Peyer's patch (tissue), 4 donors: ENCODE results near the gene PTX4. TPM values are rescaled to one million over a fixed set of nuclear protein-coding genes. Genes with fewer than 3 reads are reported as not detected.

Source experiments
- DNase-seq, 3 donors: peaks; one replicate each; pipeline ENCODE4 v3.0.0-alpha.2; 2017 to 2019
- H3K27ac ChIP-seq, 4 donors: fragments of 200-600 bp; sonication (generic); one replicate each; pipeline ENCODE4 v1.5.1; 2016 to 2019
- H3K27me3 ChIP-seq, 2 donors: fragments of 200-600 bp; sonication (generic); one replicate each; pipeline ENCODE4 v1.5.1; 2019
- H3K36me3 ChIP-seq, 3 donors: fragments of 200-600 bp; sonication (generic); one replicate each; pipeline ENCODE4 v1.5.1; 2016 to 2019
- H3K4me1 ChIP-seq, 4 donors: fragments of 200-600 bp; sonication (generic); one replicate each; pipeline ENCODE4 v1.5.1; 2016 to 2019
- H3K4me3 ChIP-seq, 4 donors: fragments of 200-600 bp; sonication (generic); 1 replicate in 3 of 4; 2 replicates in 1 of 4; pipeline ENCODE4 v1.5.1; 2016 to 2019; ENCODE audit warnings: mild to moderate bottlenecking in 1 of 4
- H3K9me3 ChIP-seq, 4 donors: fragments of 200-600 bp; sonication (generic); one replicate each; pipeline ENCODE4 v1.5.1; 2016 to 2019; ENCODE audit warnings: mild to moderate bottlenecking in 1 of 4
- POLR2A ChIP-seq, 2 donors: fragments of 450-650 bp; IDR thresholded peaks; one replicate each; pipeline ENCODE4 v1.5.1; 2017; ENCODE audit warnings: antibody characterized with exemption in 2 of 2, mild to moderate bottlenecking in 2 of 2, moderate library complexity in 2 of 2
- total RNA-seq, 4 donors: library from RNA; depleted of rRNA; stranded (reverse); fragments of >200 nt; gene quantifications; one replicate each; pipeline ENCODE4 v1.1.0, GENCODE V29; 2016
- TF ChIP-seq, protein P1 (sequence below), 6 experiments: fragments of 450-650 bp in 4 of 6; fragments of 200-600 bp in 2 of 6; sonication (generic) in 1 of 6; IDR thresholded peaks; one replicate each; pipeline ENCODE4 v1.5.1; 2017 to 2019; ENCODE audit warnings: antibody characterized with exemption in 6 of 6, mild to moderate bottlenecking in 3 of 6, moderate library complexity in 1 of 6

PTX4 gene
- total RNA-seq, 4 donors from 2014 or later = not detected

DNA sequence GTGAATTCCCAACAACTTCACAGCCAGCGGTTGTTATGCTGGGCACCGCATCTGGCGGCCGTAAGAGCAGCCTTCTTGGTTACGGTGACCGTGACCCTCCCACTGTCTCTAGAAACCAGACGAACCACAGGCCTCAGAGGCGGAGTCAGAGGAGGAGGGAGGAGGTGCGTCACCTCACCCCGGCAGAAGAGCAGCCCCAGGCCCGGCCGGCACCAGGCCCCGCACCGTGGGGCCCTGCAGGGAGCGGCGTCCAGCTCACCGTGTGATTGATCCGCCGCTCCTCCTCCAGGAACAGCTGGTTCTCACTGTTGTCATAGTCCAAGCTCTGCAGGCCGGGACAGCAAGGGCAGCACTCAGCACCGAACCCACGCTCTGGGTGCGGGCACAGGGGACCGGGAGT is 27.6 kb downstream of the PTX4 start:
- Histone ChIP-seq H3K4me1 (peaks cover 0 to 8% (median 2%) of the 10 kb centered on the region in 4 donors), H3K27me3 (no peaks in the 10 kb centered on the region), H3K27ac (peak overlapping the region in 1 of 4 donors; percentile 17), H3K36me3 (peaks cover 0 to 58% (median 0%) of the 10 kb centered on the region in 3 donors), H3K9me3 (no peaks in the 10 kb centered on the region), H3K4me3 (no peak overlapping the region)
- TF ChIP-seq, protein P1, sequence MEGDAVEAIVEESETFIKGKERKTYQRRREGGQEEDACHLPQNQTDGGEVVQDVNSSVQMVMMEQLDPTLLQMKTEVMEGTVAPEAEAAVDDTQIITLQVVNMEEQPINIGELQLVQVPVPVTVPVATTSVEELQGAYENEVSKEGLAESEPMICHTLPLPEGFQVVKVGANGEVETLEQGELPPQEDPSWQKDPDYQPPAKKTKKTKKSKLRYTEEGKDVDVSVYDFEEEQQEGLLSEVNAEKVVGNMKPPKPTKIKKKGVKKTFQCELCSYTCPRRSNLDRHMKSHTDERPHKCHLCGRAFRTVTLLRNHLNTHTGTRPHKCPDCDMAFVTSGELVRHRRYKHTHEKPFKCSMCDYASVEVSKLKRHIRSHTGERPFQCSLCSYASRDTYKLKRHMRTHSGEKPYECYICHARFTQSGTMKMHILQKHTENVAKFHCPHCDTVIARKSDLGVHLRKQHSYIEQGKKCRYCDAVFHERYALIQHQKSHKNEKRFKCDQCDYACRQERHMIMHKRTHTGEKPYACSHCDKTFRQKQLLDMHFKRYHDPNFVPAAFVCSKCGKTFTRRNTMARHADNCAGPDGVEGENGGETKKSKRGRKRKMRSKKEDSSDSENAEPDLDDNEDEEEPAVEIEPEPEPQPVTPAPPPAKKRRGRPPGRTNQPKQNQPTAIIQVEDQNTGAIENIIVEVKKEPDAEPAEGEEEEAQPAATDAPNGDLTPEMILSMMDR (IDR thresholded peaks at IDR 0.05) = no peak
- no peak for TF ChIP-seq POLR2A (IDR thresholded peaks at IDR 0.05)
- no peak for DNase-seq

DNA sequence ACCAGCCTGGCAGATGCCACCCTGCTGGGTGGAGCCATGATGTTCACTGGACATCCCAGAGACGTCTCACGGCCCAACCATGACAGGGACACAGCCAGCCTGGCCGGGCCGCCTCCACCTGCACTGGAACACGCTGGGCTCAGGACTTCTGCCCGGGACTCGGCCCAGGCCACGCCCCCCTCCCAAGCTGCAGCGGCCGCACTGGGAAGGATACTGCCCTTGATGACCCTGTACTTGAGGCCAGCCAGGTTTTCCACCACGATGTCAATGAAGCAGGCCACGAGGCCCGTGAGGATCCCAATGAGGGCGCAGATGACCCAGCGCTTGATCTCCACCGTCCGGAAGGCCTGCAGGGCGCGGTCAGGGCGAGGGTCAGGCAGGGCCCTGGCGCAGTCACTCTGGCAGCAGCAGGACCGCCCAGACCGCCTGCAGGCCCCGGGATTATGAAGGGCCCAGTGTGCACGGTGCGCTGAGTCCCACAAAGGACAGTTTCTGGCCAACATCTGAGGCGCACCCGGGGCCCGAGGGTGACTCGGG is 28.1 kb downstream of the PTX4 start:
- Histone ChIP-seq H3K4me1 (peaks cover 0 to 8% (median 2%) of the 10 kb centered on the region in 4 donors), H3K36me3 (peaks cover 0 to 62% (median 0%) of the 10 kb centered on the region in 3 donors), H3K27me3 (no peaks in the 10 kb centered on the region), H3K27ac (no peak overlapping the region), H3K9me3 (no peaks in the 10 kb centered on the region), H3K4me3 (no peak overlapping the region)
- no peak for TF ChIP-seq POLR2A (IDR thresholded peaks at IDR 0.05)
- TF ChIP-seq, protein P1 (IDR thresholded peaks at IDR 0.05) = no peak
- DNase-seq = no peak

DNA sequence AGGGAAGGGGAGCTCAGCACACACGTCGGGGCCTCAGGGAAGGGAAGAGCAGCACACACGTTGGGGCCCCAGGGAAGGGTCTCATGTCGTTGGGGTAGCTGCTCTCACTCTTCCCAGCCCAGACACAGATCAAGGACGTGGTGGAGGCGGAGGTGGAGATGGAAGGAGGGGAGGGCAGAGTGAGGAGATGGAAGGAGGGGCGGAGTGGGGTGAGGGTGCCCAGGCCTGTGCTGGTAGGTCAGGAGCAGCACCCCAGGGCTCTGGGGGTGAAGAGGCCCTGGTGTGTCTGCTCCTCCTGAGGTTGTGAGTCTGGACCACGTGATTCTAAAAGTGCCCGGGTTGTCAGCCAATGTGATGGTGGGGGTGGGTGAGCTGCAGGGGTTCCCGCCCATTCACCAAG is 28.8 kb downstream of the PTX4 start:
- DNase-seq = no peak
- Histone ChIP-seq H3K4me3 (no peak overlapping the region), H3K36me3 (peaks cover 0 to 69% (median 0%) of the 10 kb centered on the region in 3 donors), H3K9me3 (no peaks in the 10 kb centered on the region), H3K27ac (no peak overlapping the region), H3K27me3 (no peaks in the 10 kb centered on the region), H3K4me1 (peaks cover 0 to 8% (median 2%) of the 10 kb centered on the region in 4 donors)
- TF ChIP-seq POLR2A (IDR thresholded peaks at IDR 0.05) = no peak
- TF ChIP-seq, protein P1 (IDR thresholded peaks at IDR 0.05) = no peak

DNA sequence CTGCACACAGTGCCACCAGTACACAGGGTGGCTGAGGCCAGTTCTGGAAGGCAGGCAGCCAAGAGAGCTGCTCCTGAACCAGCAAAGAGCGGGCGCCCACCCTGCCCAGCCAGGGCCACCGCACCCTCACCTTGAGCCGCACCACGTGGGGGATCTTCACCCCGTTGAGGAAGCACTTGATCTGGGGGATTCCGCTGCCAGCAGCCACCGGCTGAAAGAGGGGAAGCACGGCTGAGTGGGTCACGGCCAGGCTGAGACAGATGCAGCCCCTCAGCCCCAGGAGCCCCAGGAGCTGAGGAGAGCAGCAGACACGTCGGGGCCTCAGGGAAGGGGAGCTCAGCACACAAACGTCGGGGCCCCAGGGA is 29.8 kb downstream of the PTX4 start:
- no peaks in the 10 kb centered on the region for H3K27me3 ChIP-seq
- peak in 2 of 3 donors; percentile 76 to 79 for DNase-seq
- H3K9me3 ChIP-seq = no peaks in the 10 kb centered on the region
- H3K4me1 ChIP-seq = peaks cover 0 to 8% (median 2%) of the 10 kb centered on the region in 4 donors
- H3K4me3 ChIP-seq = no peak overlapping the region
- H3K27ac ChIP-seq = peak overlapping the region in 1 of 4 donors; percentile 60
- no peak for TF ChIP-seq POLR2A (IDR thresholded peaks at IDR 0.05)
- TF ChIP-seq, protein P1 (IDR thresholded peaks at IDR 0.05) = no peak
- peaks cover 0 to 69% (median 0%) of the 10 kb centered on the region in 3 donors for H3K36me3 ChIP-seq

DNA sequence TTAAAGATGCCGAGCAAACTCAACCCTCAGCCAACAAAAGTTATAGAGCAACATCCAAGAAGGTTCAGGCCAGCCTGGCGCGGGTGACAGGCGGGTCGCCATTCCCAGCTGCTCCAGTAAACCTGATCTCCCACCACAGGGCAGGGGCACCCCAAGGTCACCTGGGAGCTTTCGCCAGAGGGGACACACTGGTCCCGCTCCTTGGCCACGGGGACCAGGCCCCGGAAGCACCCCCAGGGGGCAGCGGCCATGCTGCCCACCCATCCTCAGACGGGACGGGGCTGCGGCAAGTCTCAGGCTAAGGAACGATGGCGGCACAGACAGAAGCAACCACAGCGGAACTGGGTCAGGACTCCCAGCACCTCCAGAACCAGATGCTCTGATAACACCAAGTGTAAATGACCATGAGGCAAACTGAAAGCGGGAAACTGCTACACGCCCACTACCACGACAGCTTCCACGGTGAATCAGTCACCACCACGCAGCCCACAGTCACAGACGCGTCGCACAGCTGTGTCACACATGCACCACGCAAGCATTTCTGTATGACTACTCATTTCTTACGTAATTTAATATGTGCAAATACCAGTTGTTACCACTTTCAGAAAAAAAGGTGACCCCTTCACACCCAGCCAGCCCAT is 30.3 kb downstream of the PTX4 start:
- DNase-seq = no peak
- H3K27ac ChIP-seq = peak overlapping the region in 1 of 4 donors; percentile 60
- H3K4me1 ChIP-seq = peaks cover 0 to 8% (median 2%) of the 10 kb centered on the region in 4 donors
- H3K9me3 ChIP-seq = no peaks in the 10 kb centered on the region
- H3K36me3 ChIP-seq = peaks cover 0 to 73% (median 0%) of the 10 kb centered on the region in 3 donors
- TF ChIP-seq POLR2A (IDR thresholded peaks at IDR 0.05) = no peak
- TF ChIP-seq, protein P1 (IDR thresholded peaks at IDR 0.05) = no peak
- no peak overlapping the region for H3K4me3 ChIP-seq
- H3K27me3 ChIP-seq = no peaks in the 10 kb centered on the region
